ENCODE results near the gene EN2.

EN2 gene

DNA sequence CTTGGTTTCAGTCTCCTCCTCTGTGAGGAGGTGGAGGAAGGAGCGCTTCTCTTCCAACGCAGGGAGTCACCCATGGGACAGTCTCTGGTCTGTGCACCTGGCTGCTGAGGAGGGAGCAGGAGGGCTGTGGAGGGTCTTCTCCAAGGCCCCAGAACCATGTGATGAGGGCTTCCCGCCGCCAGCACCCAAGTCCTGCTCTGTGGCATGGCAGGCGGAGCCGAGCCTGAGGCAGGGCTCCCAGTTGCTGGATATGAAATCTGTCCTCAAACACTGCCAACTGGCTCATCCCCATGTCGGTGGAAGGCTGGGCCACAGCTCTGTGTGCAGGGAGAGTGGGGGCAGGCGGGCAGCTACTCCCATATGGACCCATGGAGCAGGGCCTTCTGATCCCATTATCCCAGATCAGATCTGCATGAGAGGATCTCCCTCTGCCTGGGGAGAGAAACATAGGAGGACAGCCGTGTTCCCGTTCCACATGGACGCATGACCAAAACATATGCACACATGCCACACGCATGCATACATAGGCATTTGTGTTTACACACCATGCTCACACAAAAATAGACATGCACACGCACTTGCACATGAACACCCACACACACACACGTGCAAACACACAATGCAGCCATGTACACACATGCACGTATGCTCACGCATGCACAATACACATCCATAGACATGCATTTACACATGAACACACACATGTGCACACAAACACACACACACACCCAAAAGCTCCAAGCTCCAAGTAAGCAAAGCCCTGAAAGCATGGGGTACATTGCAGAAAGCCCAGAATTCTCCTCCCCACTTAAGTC lies 38.8 kb upstream of the EN2 start:
- DNase-seq (ENCODE audit: extremely low spot score): no peak
- POLR2A ChIA-PET: no interaction called here
- TF ChIP-seq BHLHE40 (IDR thresholded peaks at IDR 0.05; ENCODE audit: borderline replicate concordance): no peak
- no peak for TF ChIP-seq SUZ12 (IDR thresholded peaks at IDR 0.05)
- TF ChIP-seq SP1 (IDR thresholded peaks at IDR 0.05): no peak
- TF ChIP-seq HDGF (IDR thresholded peaks at IDR 0.05; ENCODE audit: borderline replicate concordance): no peak
- no peak for TF ChIP-seq FOXK2 (IDR thresholded peaks at IDR 0.05)
- TF ChIP-seq LEF1 (IDR thresholded peaks at IDR 0.05; ENCODE audit: borderline replicate concordance): no peak
- no peak for TF ChIP-seq TARDBP (IDR thresholded peaks at IDR 0.05)
- TF ChIP-seq CTBP1 (IDR thresholded peaks at IDR 0.05; ENCODE audit: borderline replicate concordance): no peak
- TF ChIP-seq L3MBTL2 (conservative IDR thresholded peaks at IDR 0.05): no peak
- no peak for TF ChIP-seq ELF4 (IDR thresholded peaks at IDR 0.05)
- TF ChIP-seq FOXA1 (IDR thresholded peaks at IDR 0.05): no peak
- TF ChIP-seq ARNT (IDR thresholded peaks at IDR 0.05): no peak
- TF ChIP-seq FOXM1 (IDR thresholded peaks at IDR 0.05; ENCODE audit: borderline replicate concordance): no peak
- no peak for TF ChIP-seq NFRKB (IDR thresholded peaks at IDR 0.05)
- TF ChIP-seq, protein P1, sequence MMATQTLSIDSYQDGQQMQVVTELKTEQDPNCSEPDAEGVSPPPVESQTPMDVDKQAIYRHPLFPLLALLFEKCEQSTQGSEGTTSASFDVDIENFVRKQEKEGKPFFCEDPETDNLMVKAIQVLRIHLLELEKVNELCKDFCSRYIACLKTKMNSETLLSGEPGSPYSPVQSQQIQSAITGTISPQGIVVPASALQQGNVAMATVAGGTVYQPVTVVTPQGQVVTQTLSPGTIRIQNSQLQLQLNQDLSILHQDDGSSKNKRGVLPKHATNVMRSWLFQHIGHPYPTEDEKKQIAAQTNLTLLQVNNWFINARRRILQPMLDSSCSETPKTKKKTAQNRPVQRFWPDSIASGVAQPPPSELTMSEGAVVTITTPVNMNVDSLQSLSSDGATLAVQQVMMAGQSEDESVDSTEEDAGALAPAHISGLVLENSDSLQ (IDR thresholded peaks at IDR 0.05): no peak
- TF ChIP-seq ZNF384 (IDR thresholded peaks at IDR 0.05): no peak
- CTCF ChIA-PET: no interaction called here

DNA sequence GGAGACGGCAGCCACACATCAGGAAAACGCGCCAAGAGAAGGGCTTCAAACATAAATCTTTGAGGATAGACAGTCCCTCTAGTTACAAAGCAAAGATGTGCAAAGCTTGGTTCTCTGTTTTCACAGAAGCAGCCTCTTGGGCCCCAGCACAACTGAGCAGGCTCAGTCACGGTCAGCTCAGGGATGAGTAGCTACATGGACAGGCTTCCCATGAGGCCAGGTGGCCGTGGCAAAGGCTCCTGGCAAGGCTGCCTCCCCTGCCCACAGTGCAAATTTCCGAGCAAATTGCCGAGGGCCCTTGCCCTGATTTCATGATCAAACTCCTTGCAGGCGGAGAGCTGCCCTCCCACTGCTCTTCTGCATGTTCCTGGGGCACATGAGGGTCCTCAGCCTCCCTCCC lies 37.8 kb upstream of the EN2 start:
- no peak for TF ChIP-seq LEF1 (IDR thresholded peaks at IDR 0.05; ENCODE audit: borderline replicate concordance)
- no peak for TF ChIP-seq FOXM1 (IDR thresholded peaks at IDR 0.05; ENCODE audit: borderline replicate concordance)
- TF ChIP-seq SUZ12 (IDR thresholded peaks at IDR 0.05): no peak
- no peak for TF ChIP-seq L3MBTL2 (conservative IDR thresholded peaks at IDR 0.05)
- TF ChIP-seq BHLHE40 (IDR thresholded peaks at IDR 0.05; ENCODE audit: borderline replicate concordance): no peak
- TF ChIP-seq, protein P1 (IDR thresholded peaks at IDR 0.05): no peak
- no peak for TF ChIP-seq NFRKB (IDR thresholded peaks at IDR 0.05)
- no peak for TF ChIP-seq SP1 (IDR thresholded peaks at IDR 0.05)
- TF ChIP-seq HDGF (IDR thresholded peaks at IDR 0.05; ENCODE audit: borderline replicate concordance): no peak
- no peak for TF ChIP-seq ZNF384 (IDR thresholded peaks at IDR 0.05)
- no peak for TF ChIP-seq ELF4 (IDR thresholded peaks at IDR 0.05)
- no peak for TF ChIP-seq FOXA1 (IDR thresholded peaks at IDR 0.05)
- TF ChIP-seq TARDBP (IDR thresholded peaks at IDR 0.05): no peak
- no peak for TF ChIP-seq FOXK2 (IDR thresholded peaks at IDR 0.05)
- no peak for TF ChIP-seq CTBP1 (IDR thresholded peaks at IDR 0.05; ENCODE audit: borderline replicate concordance)
- no peak for TF ChIP-seq ARNT (IDR thresholded peaks at IDR 0.05)
- ChIA-PET CTCF (interaction anchor here (0.6 kb wide), 1 partner anchor 7 kb away, joined by 3 read pairs; no protein-coding TSS in a partner anchor), POLR2A (no interaction called here)
- DNase-seq (ENCODE audit: extremely low spot score): no peak

DNA sequence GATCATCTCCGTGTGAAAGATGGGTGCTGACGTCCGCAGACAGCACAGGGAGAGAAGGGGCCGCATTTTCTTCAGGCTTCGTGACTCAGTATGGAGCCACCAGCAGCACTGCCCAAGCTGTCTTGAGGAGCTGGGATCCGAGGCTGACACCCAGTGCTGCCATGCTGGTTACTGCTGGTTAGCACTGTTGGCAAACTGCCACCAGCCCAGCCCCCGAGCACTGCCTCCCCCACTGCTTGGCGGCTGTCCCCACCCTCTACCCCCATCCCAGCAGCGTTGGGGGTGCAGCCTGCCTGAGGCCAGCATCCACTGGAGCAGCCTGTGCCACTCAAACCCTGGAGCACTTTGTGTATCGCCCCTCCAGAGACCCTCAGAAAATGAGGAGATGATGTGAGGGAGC lies 35.8 kb upstream of the EN2 start:
- ChIA-PET POLR2A (no interaction called here), CTCF (no interaction called here)
- TF ChIP-seq BHLHE40 (IDR thresholded peaks at IDR 0.05; ENCODE audit: borderline replicate concordance) (no peak), ELF4 (IDR thresholded peaks at IDR 0.05) (no peak), ZNF384 (IDR thresholded peaks at IDR 0.05) (no peak), TARDBP (IDR thresholded peaks at IDR 0.05) (no peak)
- DNase-seq (ENCODE audit: extremely low spot score): no peak

DNA sequence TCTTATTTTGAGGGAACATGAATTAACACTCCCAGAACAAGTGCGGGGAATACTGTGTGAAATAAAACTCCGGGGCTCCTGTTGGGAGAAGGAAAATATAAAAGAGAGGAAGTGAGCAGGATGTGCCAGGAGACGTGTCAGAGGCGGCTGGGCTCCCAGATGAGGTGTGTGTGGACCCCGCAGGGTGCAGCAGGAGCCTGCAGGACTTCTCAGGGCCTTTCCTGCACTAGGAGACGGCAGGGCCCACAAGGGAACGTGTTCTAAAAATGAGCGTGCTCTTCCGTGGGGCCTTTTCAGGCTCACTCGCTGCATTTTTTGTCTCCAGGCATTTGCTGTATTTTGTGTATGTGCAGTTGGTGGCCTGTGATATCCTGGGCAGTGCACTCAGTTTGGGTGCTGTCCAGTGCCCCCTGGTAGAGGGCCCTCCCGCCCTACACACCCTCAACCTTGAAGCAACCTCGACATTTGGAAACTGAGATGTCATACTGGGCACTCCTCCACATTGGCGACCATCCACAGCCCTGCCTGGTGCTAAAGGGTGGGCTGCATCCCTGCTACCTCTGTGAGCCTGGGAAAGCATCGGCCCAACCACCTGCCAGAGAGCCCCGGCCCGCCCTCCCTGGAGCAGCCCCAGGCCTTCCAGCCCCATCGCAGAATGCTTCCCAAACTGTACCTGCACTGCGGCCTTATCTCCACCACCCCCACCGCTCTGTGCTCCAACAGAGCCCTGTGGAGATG lies 35.2 kb upstream of the EN2 start:
- ChIA-PET POLR2A (no interaction called here), CTCF (no interaction called here)
- TF ChIP-seq, protein P1 (IDR thresholded peaks at IDR 0.05): no peak
- no peak for TF ChIP-seq FOXM1 (IDR thresholded peaks at IDR 0.05; ENCODE audit: borderline replicate concordance)
- no peak for TF ChIP-seq HDGF (IDR thresholded peaks at IDR 0.05; ENCODE audit: borderline replicate concordance)
- TF ChIP-seq ELF4 (IDR thresholded peaks at IDR 0.05): no peak
- TF ChIP-seq FOXA1 (IDR thresholded peaks at IDR 0.05): no peak
- TF ChIP-seq ARNT (IDR thresholded peaks at IDR 0.05): no peak
- TF ChIP-seq LEF1 (IDR thresholded peaks at IDR 0.05; ENCODE audit: borderline replicate concordance): no peak
- TF ChIP-seq BHLHE40 (IDR thresholded peaks at IDR 0.05; ENCODE audit: borderline replicate concordance): no peak
- no peak for TF ChIP-seq L3MBTL2 (conservative IDR thresholded peaks at IDR 0.05)
- no peak for TF ChIP-seq SUZ12 (IDR thresholded peaks at IDR 0.05)
- TF ChIP-seq TARDBP (IDR thresholded peaks at IDR 0.05): no peak
- no peak for TF ChIP-seq CTBP1 (IDR thresholded peaks at IDR 0.05; ENCODE audit: borderline replicate concordance)
- TF ChIP-seq NFRKB (IDR thresholded peaks at IDR 0.05): no peak
- no peak for TF ChIP-seq ZNF384 (IDR thresholded peaks at IDR 0.05)
- TF ChIP-seq SP1 (IDR thresholded peaks at IDR 0.05): no peak
- TF ChIP-seq FOXK2 (IDR thresholded peaks at IDR 0.05): no peak

DNA sequence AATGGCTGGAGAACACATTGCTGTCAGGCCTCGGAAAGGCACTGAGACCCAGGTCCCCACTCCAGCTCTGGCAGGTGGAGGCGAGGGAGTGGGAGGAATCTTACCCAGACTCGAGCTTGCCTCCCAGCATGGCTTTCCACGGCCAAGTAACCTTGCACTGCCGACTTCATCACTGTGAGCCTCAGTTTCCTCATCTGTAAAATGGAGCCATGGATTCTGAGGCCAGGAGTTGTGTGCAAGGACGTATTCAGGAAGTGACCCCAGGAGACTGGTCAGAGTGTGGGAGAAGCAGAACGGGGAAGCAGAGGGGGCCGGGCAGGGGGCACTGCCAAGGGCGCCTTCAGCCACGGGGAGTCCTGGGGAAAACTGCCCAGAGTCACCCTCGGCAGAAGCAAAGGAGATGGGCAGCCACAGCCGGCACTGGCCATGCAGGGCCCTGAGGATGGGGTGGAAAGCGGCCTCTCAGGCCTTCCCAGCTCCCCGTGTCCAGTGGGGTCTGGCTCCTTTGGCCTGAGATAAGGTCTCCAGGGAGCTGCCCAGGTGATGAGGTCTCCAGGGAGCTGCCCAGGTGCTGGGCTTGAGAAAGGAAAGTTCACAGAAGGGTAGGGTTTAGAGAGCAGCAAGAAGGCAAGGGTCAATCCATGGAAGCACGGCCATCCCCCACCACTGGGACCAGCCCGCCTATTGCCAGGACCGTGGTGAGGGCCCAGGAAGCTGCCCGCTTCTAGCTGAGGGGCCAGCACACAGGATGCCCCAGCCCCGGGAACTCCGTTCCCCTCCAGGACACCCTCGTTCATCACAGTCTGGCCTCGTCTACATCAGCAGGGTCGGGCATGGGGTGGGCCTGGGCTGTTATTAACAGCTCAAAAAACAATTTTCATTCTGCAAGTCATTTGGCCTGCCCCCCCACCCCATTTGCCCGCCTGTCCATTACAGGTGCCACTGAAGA lies 34.3 kb upstream of the EN2 start:
- ChIA-PET CTCF (no interaction called here), POLR2A (no interaction called here)
- no peak for TF ChIP-seq TARDBP (IDR thresholded peaks at IDR 0.05)
- DNase-seq (ENCODE audit: extremely low spot score): no peak

More for the DNA sequence above, 35.2 kb upstream of the EN2 start:
- no peak for DNase-seq (ENCODE audit: extremely low spot score)
